K562 (cell line): ENCODE results near the gene C3. TPM values are rescaled to one million over a fixed set of nuclear protein-coding genes. Genes with fewer than 3 reads are reported as not detected.
"Not testable (repeated sequence)": the region's sequence is repeated elsewhere in the genome, so short reads cannot be mapped to it uniquely, and the experiment has no call there.

Source experiments
- ATAC-seq: fragments of 200-7000 bp; cut with Tn5 transposase; 3 replicates; pipeline ENCODE4 v1.9.1; 2020; ENCODE audit warnings: moderate library complexity
- BruUV-seq: library from RNA; stranded (reverse); fragments of 400-500 nt; replicated peaks from 2 replicates; lab custom pipeline; 2021; lab: Mats Ljungman, UMichigan
- CTCF ChIA-PET: fragments of 300-600 bp; formaldehyde crosslinking; extraction: SDS; loops from one replicate; lab custom pipeline; 2021; ENCODE audit warnings: low intra/inter-chr PET ratio; lab: Yijun Ruan, JAX
- POLR2A ChIA-PET: fragments of 300-600, 350-650 bp; sonication (Branson Sonifier 250); formaldehyde crosslinking; extraction: SDS; loops from one replicate; lab custom pipeline; 2021; ENCODE audit warnings: antibody characterized with exemption, inconsistent platforms; lab: Yijun Ruan, JAX
- DNase-seq, 4 experiments: peaks; one replicate each; pipeline versions ENCODE4 v3.0.0 to v3.0.0-alpha.2; 2011 to 2018; ENCODE audit warnings: low spot score in 3 of 4, mixed read lengths in 3 of 4; ENCODE audit errors: extremely low read depth in 1 of 4
- FAIRE-seq: peaks from 2 replicates; lab custom pipeline; 2011; peaks lifted over from hg19 to GRCh38; lab: Jason Lieb, UNC
- H2AFZ ChIP-seq: 2 replicates; pipeline ENCODE4 v1.6.0; 2011; ENCODE audit warnings: low read depth, low read length, control low read depth, inconsistent platforms
- H3K27ac ChIP-seq: fragments of 200-600 bp; 3 replicates; pipeline ENCODE4 v1.8.0; 2011; ENCODE audit warnings: low read depth, mild to moderate bottlenecking, control low read depth, inconsistent platforms, low read length, moderate library complexity, mixed read lengths; ENCODE audit errors: extremely low read depth
- H3K27me3 ChIP-seq, 2 experiments: fragments of 300-600 bp in 1 of 2; 2 replicates in 1 of 2; 3 replicates in 1 of 2; pipeline versions ENCODE4 v1.6.0 to v1.8.0; 2011; ENCODE audit warnings: inconsistent platforms in 2 of 2, low read length in 2 of 2, mild to moderate bottlenecking in 1 of 2, mixed read lengths in 1 of 2, moderate library complexity in 1 of 2; ENCODE audit not compliant: control insufficient read depth in 2 of 2, insufficient read depth in 2 of 2
- H3K36me3 ChIP-seq: fragments of 300-600 bp; 3 replicates; pipeline ENCODE4 v1.8.0; 2011; ENCODE audit warnings: mild to moderate bottlenecking, low read length, inconsistent platforms; ENCODE audit not compliant: control insufficient read depth, insufficient read depth
- H3K4me1 ChIP-seq, 2 experiments: fragments of 200-600 bp in 1 of 2; replicated peaks in 1 of 2; 2 replicates in 1 of 2; 3 replicates in 1 of 2; pipeline versions ENCODE4 v1.5.1 to v1.8.0; 2011; ENCODE audit warnings: inconsistent platforms in 2 of 2, low read length in 2 of 2, mild to moderate bottlenecking in 1 of 2, mixed read lengths in 1 of 2, moderate library complexity in 1 of 2; ENCODE audit not compliant: control insufficient read depth in 2 of 2, insufficient read depth in 2 of 2
- H3K4me2 ChIP-seq: 2 replicates; pipeline ENCODE4 v1.6.1; 2011; ENCODE audit warnings: low read length, control low read depth, inconsistent platforms, mixed read lengths; ENCODE audit not compliant: insufficient read depth
- H3K4me3 ChIP-seq: fragments of 200-600 bp; sonication (generic), shearing (Covaris generic); 2 replicates; pipeline ENCODE4 v1.5.1; 2016; ENCODE audit warnings: control low read depth, inconsistent platforms
- H3K79me2 ChIP-seq: fragments of 200-600 bp; 3 replicates; pipeline ENCODE4 v1.8.0; 2011; ENCODE audit warnings: low read length, inconsistent platforms; ENCODE audit not compliant: control insufficient read depth, insufficient read depth
- H3K9ac ChIP-seq, 2 experiments: 2 replicates each; pipeline versions ENCODE4 v1.6.0 to v1.6.1; 2011; ENCODE audit warnings: low read depth in 2 of 2, low read length in 2 of 2, control low read depth in 1 of 2, inconsistent platforms in 1 of 2, mild to moderate bottlenecking in 1 of 2, mixed read lengths in 1 of 2; ENCODE audit not compliant: insufficient read depth in 1 of 2
- H3K9me1 ChIP-seq: one replicate; pipeline ENCODE4 v1.6.0; 2011; ENCODE audit warnings: inconsistent platforms, mild to moderate bottlenecking, low read length, moderate library complexity; ENCODE audit not compliant: control insufficient read depth, insufficient read depth
- H3K9me3 ChIP-seq: replicated peaks from 2 replicates; pipeline ENCODE4 v1.5.1; 2011; ENCODE audit warnings: low read depth, low read length, inconsistent platforms; ENCODE audit not compliant: control insufficient read depth, insufficient read depth
- H4K20me1 ChIP-seq: replicated peaks from 2 replicates; pipeline ENCODE4 v1.6.1; 2011; ENCODE audit warnings: low read length, inconsistent platforms, mixed read lengths; ENCODE audit not compliant: control insufficient read depth, insufficient read depth
- CBX8 ChIP-seq: fragments of 200-600 bp; sonication (generic); IDR thresholded peaks from 2 replicates; pipeline ENCODE4 v1.6.1; 2012; ENCODE audit warnings: borderline replicate concordance, mixed run types, low read depth, mild to moderate bottlenecking, moderate library complexity, mixed read lengths, low read length, control low read depth, inconsistent platforms; ENCODE audit not compliant: poor library complexity, severe bottlenecking; ENCODE audit errors: extremely low read depth
- FOXK1 ChIP-seq: sonication (generic); formaldehyde crosslinking; IDR thresholded peaks from 2 replicates; pipeline ENCODE4 v1.8.0; 2022; ENCODE audit warnings: missing genetic modification reagents, mild to moderate bottlenecking, borderline replicate concordance
- NUFIP1 ChIP-seq: fragments of 450-650 bp; IDR thresholded peaks from 2 replicates; pipeline ENCODE4 v1.6.1; 2018; ENCODE audit not compliant: partially characterized antibody
- POLR2G ChIP-seq: fragments of 200-400 bp; formaldehyde crosslinking; IDR thresholded peaks from 2 replicates; pipeline ENCODE4 v1.6.1; 2017; ENCODE audit warnings: low read depth, mild to moderate bottlenecking, antibody characterized with exemption, low read length, moderate library complexity
- RBFOX2 ChIP-seq: fragments of 200-400 bp; formaldehyde crosslinking; IDR thresholded peaks from 2 replicates; pipeline ENCODE4 v1.6.1; 2017; ENCODE audit warnings: low read depth, mild to moderate bottlenecking, low read length, moderate library complexity
- ZBTB33 ChIP-seq: sonication (generic); formaldehyde crosslinking; IDR thresholded peaks from 2 replicates; pipeline ENCODE4 v1.8.1; 2023; ENCODE audit warnings: mild to moderate bottlenecking, missing genetic modification reagents
- WGBS: fragments of 100-300 bp; shearing (Covaris generic); methylation state at CpG from one replicate; pipeline ENCODE4 v1.1.6; 2016; ENCODE audit warnings: low coverage, mixed read lengths; ENCODE audit not compliant: insufficient coverage; ENCODE audit errors: missing lambda C conversion rate; 5-methylcytosine and 5-hydroxymethylcytosine counted together
- in situ Hi-C: fragments of 300-500 bp; cut with MboI; formaldehyde crosslinking; loops from 4 replicates; pipeline ENCODE4 v1.15.0; 2018; ENCODE audit warnings: inconsistent platforms, mixed read lengths
- intact Hi-C: fragments of 100-400 bp; cut with micrococcal nuclease; formaldehyde crosslinking; loops from 2 replicates; pipeline ENCODE4 v1.14.2; 2022
- polyA plus RNA-seq, 8 experiments: library from polyadenylated mRNA; depleted of rRNA in 4 of 8; stranded (reverse) in 5 of 8; unstranded in 3 of 8; fragments of >200 nt; fragmentation: Nextera tagmentation in 2 of 8; fragmentation: Illumina TruSeq in 1 of 8; extraction: Ambion mirVana in 2 of 8; extraction: Trizol in 1 of 8; gene quantifications; 2 replicates each; pipeline versions ENCODE4 v1.2.1 to v1.2.3, GENCODE V29; 2011 to 2014; ENCODE audit warnings: inconsistent platforms in 1 of 8, missing spikeins in 1 of 8
- total RNA-seq, 7 experiments: library from RNA; depleted of rRNA in 6 of 7; stranded (reverse); fragments of >200 nt in 6 of 7; fragmentation: Illumina TruSeq in 2 of 7; extraction: Trizol in 2 of 7; gene quantifications; 2 replicates each; pipeline versions ENCODE4 v1.2.1 to v1.2.3, GENCODE V29; 2011 to 2021; ENCODE audit warnings: low replicate concordance in 1 of 7

C3 gene
- total and polyA plus RNA-seq, 9 of the 15 experiments (the other 6 are each of a cell fraction or from before 2014, with no cell fraction given), result 0.59 to 10.6 (median 2.2) TPM

- no peak overlapping the region for H3K4me3 ChIP-seq
- H3K4me1 ChIP-seq, result peaks cover 0 to 37% of the 10 kb centered on the region in 2 experiments; a peak in 3 of 5 replicates
- no peaks in the 10 kb centered on the region for H3K9me3 ChIP-seq
- H2AFZ ChIP-seq, result no peak overlapping the region
- intact Hi-C loops (no loop called here), in situ Hi-C loops (no loop called here)
- H3K4me2 ChIP-seq, result no peak overlapping the region
- H3K36me3 ChIP-seq, result peaks cover 83% of the 10 kb centered on the region; the same call in 2 of the 3 replicates
- FAIRE-seq (no peak), ATAC-seq (no peak), DNase-seq (no peak)
- no peaks in the 10 kb centered on the region for H3K27me3 ChIP-seq
- no peak overlapping the region for H3K9ac ChIP-seq
- ChIA-PET POLR2A (interaction anchor here (0.5 to 1.2 kb wide), 5 partner anchors 9 to 233 kb away, joined by 3 to 6 read pairs (median 4); partner anchors contain the start of gene GPR108), CTCF (no interaction called here)
- TF ChIP-seq RBFOX2 (0 out of 2 replicates have a peak, but pooled peaks have one; percentile 29), CBX8 (no peak), FOXK1 (CRISPR knock-in tag) (no peak), POLR2G (0 out of 2 replicates have a peak, but pooled peaks have one; percentile 25), ZBTB33 (peak; percentile 82), NUFIP1 (no peak)
- no TSS peak for BruUV-seq
- H4K20me1 ChIP-seq, result no peaks in the 10 kb centered on the region; the same call in 1 of the 2 replicates
- no peaks in the 10 kb centered on the region for H3K79me2 ChIP-seq
- no peaks in the 10 kb centered on the region for H3K9me1 ChIP-seq
- H3K27ac ChIP-seq, result no peak overlapping the region
- 86% methylated on average over 14 of the region's 20 CpGs for WGBS
Observed at GRCh38 chr19:6750062-6750461, 29.6 kb upstream of the C3 start.

- H3K27ac ChIP-seq, H3K9ac ChIP-seq, BruUV-seq, ATAC-seq, H3K79me2 ChIP-seq, H3K4me3 ChIP-seq, H3K4me2 ChIP-seq, H3K9me3 ChIP-seq, H2AFZ ChIP-seq, H3K9me1 ChIP-seq, in situ Hi-C loops, intact Hi-C loops, H3K27me3 ChIP-seq, CTCF ChIA-PET, H4K20me1 ChIP-seq, FAIRE-seq, DNase-seq: not testable (repeated sequence)
- WGBS, result 86% methylated on average over 7 of the region's 10 CpGs
- Histone ChIP-seq H3K36me3 (peaks cover 87% of the 10 kb centered on the region; the same call in 2 of the 3 replicates), H3K4me1 (peaks cover 0 to 32% of the 10 kb centered on the region in 2 experiments; a peak in 3 of 5 replicates)
- POLR2A ChIA-PET, result interaction anchor here (1.0 kb wide), 1 partner anchor 13 kb away, joined by 4 read pairs; no protein-coding TSS in a partner anchor
Observed at GRCh38 chr19:6748543-6748942, 28.1 kb upstream of the C3 start.
